GM21447 (cell line): ENCODE results near the gene ETNK1.
"Not testable (repeated sequence)": the region's sequence is repeated elsewhere in the genome, so short reads cannot be mapped to it uniquely, and the experiment has no call there.

ENCODE experiments used
- ATAC-seq: cut with Tn5 transposase; IDR thresholded peaks from one replicate; pipeline ENCODE4 v1.9.1; 2021; ENCODE audit not compliant: unreplicated experiment

Gene ETNK1

DNA sequence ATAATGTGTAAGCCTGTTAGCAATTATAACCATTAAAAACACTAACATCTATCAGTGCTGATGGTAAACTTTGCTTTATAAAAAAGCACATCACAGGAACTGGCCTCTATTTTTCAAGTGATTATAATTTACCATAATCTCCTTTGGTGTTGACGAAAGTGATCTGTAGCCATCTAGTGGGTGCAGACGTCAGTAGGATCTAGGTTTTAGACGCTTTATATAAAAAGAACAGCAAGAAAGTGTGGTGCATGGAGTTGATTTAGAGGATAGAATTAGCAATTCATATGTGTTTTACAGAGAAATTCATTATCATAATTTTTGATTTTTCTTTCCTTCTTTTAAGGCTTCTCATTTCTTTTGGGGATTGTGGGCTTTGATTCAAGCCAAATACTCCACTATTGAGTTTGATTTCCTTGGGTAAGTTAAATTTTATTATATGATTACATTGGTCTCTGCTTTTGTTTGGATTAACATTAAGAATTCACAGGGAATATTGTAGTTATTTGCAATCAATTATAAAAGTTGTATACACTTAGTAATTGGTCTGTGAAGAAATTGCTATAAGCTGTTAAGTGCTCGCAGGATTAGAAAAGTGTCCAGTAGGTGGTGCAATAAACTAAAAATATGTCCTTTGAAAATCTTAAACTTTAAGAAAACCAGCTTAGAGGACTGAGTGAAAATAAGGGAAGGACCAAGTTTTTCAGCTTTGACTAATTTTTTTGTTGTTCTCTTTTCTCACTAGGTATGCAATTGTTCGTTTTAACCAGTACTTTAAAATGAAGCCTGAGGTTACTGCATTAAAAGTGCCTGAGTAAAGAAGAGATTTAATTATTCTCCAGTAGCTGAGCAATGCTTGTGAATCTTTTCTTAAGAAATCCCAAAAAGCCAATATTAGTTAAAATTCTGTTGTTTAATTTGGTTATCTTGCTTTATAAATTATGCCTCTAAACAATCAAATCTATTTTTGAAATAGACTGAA is 59.5 kb downstream of the ETNK1 start:
- ATAC-seq, result peak; percentile 39

DNA sequence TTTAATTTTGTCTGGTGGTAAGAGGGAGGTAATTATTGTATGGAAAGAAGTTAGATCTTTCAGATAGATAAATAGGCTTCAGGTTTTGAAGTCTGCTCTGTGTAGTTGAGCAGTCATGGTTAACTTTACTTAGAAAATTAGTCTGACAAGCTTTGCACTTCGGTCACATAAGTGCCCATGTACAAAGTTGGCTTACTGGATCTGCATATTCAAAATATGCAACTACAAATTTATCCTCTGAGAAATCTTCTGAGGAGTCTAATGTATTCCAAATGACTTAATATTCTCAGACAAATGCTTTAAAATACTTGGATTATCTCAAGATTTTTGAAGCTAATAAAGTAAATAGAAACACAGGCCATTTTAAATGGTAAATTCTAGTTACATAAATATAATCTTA is 61.2 kb downstream of the ETNK1 start:
- ATAC-seq, result no peak

DNA sequence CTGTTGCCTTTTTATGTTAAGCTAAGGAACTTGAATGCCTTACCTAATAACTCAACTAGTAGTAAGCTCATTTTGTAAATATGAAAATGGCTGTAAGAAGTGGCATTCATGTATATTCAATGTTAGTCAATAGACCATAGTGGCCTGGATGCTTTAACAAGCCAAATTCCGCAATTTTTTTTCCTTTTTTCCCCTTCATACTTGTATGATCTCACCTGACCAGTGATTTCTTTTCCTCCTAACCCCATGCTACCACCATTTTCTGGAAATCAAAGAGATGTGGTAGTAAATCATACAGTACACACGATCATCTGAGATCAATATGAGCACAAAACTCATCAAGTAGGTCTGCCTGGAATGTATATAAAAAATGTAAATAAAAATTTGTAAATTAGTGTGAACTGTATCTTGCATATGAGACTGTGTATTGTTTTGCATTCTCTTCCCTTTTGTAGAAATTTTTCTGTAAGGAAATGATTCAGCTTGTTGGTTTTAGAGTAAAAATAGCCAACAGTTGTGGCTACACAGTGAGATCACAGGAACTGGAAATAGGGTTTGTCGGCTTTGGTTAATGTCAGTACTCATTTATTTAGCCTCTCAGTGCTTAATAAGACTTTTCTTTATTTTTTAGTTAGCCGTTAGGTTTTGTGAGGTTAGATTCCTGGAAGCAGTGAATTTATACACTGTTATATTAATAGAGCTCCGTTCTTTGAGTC is 62.5 kb downstream of the ETNK1 start:
- peak; percentile 82 for ATAC-seq

DNA sequence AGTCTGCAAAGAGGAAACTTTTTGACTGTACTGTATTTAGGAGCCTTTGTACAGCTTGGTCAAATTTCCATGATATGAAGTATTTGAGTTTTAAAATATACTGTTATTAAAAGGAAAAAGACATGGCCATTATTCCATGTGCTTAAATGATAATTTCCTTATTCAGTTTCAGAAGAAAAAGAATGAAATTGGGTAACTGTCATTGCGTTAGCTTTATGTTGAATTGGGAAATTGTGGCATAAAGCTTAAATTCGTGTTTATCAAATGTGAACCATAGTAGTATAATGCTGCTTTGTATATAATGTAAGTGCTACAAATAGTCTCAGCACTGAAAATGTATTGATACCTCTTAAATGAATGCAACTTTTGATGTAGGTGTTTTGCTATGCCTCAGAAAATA is 64.9 kb downstream of the ETNK1 start:
- no peak for ATAC-seq

DNA sequence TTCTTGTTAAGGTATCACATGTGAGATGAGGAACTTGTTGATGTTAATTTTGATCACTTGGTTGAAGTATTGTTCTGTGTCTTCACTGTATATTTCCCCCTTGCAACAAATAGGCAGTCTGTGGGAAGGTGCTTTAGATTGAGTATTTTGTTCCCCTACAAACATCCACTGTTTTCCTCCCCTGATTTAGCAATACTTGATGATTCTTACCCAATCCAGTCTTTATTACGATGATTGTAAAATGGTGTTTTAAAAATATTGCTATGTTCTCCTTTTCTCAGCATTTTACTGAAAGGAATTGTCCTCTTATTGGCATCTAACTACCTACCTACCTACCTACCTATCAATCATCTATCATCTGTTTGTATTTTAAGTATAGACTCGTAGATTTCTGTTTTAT is 66.3 kb downstream of the ETNK1 start:
- ATAC-seq, result no peak

DNA sequence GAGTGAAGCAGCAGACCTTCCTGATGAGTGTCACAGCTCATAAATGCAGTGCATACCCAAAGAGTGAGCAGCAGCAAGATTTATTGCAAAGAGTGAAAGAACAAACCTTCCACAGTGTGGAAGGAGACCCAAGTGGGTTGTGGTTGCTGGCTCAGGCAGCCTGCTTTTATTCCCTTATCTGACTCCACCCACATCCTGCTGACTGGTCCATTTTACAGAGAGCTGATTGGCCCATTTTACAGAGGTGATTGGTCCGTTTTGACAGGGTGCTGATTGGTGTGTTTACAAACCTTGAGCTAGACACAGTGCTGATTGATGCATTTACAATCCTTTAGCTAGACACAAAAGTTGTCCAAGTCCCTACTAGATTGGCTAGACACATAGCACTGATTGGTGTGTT is 67.5 kb downstream of the ETNK1 start:
- ATAC-seq, result not testable (repeated sequence)

DNA sequence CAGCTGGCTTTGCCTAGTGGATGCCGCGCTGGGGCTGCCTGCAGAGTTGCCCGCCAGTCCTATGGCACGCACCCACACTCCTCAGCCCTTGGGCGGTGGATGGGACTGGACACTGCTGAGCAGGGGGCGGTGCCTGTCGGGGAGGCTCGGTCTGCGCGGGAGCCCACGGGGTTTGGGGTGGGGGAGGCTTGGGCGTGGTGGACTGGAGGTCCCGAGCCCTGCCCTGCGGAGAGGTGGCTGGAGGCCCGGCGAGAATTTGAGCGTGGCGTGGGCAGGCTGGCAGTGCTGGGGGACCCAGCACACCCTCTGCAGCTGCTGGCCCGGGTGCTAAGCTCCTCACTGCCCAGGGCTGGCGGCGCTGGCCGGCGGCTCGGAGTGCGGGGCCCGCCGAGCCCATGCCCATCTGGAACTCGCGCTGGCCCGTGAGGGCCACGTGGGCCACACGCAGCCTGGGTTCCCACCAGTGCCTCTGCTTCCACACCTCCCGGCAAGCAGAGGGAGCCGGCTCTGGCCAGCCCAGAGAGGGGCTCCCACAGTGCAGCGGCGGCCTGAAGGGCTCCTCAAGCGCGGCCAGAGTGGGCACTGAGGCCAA is 68.1 kb downstream of the ETNK1 start:
- no peak for ATAC-seq

DNA sequence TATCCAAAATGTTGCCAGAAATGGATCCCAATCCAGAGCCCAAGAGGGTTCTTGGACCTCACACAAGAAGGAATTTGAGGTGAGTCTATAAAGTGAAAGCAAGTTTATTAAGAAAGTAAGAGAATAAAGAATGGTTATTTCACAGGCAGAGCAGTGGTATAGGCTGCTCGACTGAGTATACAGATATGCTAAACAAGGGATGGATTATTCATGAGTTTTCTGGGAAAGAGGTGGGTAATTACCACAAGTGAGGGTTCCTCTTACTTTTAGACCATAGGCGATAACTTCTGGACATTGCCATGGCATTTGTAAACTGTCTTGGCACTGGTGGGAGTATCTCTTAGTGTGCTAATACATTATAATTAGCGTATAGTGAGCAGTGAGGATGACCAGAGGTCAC is 73.6 kb downstream of the ETNK1 start:
- no peak for ATAC-seq

DNA sequence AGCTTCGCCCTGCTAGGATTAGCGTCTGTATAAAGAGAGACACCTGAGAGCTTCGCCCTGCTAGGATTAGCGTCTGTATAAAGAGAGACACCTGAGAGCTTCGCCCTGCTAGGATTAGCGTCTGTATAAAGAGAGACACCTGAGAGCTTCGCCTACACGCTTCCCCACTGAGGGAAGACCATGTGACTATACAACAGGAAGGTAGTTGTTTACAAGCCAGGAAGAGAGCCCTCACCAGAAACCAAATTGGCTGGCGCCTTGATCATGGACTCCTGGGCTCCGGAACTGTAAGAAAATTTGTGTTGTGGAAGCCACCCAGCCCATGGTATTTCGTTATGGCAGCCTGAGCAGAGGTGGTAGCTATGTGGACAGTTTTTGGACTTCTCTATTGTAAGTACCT is 74.7 kb downstream of the ETNK1 start:
- ATAC-seq, result not testable (repeated sequence)

DNA sequence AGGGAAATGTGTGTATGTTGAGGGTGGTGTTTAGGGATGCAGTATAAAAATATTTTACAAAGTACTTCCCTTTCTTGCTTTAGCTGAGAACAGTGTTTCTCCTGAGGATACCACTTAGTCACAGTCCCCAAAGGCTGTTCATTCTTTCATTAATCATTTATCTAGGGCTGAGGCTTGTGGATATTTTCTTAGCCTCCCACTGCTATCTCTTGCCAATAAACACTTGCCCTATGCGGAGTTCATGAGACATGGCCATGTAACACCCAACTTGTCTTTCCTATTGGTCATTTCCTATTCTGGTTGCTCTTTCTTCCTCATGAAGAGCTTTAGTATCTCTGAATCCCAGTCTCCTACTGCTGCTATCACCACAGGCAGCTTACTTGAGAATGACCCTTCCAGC is 75.1 kb downstream of the ETNK1 start:
- no peak for ATAC-seq

DNA sequence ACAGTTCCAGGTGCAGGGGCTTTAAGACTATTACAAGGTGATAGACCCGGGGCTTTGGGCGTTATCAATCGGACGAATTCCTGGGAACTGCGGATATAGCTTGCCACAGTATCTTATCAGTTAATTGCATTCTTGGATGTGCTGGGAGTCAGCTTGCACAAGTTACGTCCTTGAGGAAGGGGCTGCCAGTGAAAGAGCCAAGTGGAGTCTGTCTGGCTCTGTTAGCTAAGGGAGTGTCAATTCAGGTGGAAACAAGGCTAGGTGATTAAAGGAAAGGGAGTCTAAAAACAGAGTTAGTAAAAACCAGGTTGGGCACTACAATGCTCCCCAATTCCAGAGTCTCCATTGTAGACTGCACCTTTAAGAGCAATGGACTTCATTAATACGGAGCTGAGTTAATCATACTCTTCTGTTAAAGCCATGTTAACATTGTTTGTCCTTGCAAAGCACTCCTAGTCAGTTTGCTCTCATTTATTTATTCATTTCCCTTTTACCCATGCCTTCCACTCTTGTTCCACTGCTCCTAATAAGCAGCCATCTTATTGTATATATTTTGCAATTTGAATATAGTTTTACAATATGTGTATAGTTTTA is 76.3 kb downstream of the ETNK1 start:
- ATAC-seq, result not testable (repeated sequence)

DNA sequence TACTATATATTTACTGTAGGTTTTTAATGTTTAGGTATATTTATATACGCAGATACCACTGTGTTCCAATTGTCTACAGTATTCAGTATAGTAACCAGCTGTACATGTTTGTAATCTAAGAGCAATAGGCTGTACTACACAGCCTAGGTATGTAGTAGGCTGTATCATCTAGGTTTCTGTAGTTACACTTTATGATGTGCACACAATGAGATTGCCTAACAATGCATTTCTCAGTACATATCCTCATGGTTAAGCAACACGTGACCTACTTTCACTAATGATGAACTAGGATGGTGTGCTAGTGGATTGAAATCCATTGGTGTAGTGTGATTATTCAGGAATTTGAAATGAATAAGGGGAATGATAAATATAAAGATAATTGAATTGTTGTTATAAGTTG is 77.7 kb downstream of the ETNK1 start:
- no peak for ATAC-seq

DNA sequence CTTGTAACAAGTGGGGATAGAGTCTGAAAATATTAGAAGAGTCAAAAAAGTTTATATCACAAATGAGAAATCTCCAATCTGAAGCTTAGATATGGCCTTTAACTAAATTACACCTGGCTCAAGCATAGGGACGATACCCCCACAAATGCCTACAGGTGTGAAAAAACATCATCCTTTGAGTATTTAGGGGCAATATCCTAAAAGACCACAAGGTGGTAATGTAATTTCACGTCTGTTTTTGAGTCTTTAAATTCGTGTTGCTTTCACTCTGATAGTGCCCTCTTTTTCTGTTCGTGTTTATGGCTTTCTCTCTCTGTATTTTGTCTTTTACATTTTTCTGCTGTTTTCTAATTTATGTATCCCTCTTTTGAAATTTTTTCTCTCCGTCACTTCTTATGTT is 84.3 kb downstream of the ETNK1 start:
- ATAC-seq, result no peak

DNA sequence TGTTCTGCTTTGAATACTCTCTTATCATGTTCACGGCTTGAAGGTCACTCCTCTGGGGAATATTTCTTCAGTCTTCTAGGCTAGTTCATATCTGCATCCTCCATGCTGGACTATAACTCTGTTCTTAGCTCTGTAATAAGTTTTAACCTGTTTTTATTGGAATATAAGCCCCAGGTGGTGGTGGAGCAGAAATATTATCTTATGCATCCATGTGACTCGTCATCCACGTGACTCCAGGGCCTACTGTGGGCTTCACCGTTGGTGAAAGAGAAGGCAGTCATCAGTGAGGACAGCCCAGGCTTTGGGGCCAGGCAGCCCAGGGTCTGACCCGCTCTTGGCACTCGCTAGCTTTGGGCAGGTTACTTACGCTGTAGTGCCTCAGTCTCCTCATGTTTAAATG is 87.1 kb downstream of the ETNK1 start:
- ATAC-seq, result no peak

DNA sequence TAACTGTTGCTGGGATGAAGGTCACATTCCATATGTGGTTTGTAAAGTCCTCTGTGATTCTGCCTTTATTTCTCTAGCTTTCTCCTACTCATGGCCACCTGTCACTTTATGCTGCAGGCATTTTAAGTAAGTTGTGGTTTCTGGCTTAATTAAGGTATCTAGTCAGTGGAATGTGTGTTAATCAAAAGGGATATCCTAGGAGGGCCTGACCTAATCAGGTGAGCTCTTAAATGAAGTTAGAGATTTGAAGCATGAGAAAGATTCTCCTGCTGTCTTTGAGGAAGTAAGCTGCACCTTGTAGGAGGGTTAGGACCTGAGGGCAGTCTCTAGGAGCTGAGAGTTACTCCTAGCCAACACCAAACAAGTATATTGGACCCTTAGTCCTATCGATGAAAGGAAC is 90.3 kb downstream of the ETNK1 start:
- ATAC-seq, result no peak

DNA sequence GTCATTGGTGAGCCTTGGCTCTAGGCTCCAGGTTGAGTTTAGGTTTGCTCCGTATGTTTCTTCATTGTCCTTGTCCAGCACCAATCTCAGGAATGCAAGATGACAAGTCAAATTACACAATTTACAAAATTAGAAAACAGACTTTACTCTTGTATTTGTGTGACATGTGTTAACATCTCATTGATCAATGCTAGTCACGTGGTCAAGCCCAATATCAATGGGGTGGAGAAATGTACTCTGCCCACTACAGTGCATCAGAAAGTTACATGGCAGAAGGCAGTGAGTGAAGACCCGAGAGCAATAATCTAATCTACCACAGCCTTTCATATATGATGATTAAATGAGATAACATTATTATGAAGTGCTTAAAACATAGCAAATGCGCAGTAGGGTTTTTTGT is 94.8 kb downstream of the ETNK1 start:
- no peak for ATAC-seq

DNA sequence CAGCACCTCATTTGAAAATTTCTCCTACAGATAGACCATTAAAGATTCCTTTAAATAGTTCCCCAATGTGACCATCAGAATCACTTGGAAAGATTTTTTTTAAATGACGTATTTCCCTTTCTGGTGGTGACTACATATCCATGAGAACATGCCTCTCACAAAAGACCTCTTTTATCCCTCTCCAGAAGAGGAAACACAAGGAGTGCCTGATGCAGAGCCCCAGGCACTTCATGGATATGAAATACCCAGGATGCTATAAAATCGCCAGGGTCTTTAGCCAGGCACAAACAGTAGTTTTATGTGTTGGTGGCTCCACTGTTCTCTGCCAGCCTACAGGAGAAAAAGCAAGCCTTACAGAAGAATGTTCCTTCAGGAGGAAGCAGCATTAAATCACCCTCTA is 97.1 kb downstream of the ETNK1 start:
- no peak for ATAC-seq

DNA sequence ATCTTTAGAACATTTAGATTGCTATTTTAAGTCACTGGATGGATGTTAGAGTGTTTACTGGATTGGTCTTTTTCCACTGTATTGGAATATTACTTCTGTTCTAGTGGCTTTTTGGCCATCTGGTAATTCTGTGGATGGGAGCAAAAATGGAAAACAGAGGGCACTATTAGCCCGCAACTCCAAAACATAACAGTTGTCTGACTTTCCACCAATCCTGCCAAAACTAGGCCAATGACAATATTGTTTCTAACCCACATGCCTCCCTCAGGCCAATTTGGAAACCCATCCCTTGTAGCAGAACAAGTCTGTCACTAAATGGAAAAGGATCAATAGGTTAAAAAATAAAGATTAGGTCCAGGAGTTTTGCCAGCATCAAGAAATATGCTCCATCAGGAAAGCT is 97.8 kb downstream of the ETNK1 start:
- no peak for ATAC-seq

DNA sequence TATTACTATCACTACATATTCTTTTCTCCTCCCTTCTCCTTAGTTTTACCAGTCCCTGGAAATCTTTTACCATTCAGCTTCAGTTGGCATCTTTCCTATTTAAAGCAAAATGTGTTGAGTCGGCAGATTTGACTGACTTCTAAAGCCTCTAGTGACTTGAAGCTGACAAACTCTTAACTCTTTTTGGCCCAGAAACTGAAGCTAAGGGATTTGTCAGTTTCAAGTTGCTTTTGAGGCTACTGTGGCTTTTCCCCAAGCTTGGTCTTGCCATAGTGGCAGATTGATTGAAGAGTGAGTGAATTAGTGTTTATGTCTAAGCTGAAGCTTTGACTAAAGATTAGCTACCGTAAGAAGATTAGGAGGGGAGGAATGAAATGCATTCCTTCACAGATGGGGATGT is 104.0 kb downstream of the ETNK1 start:
- no peak for ATAC-seq

DNA sequence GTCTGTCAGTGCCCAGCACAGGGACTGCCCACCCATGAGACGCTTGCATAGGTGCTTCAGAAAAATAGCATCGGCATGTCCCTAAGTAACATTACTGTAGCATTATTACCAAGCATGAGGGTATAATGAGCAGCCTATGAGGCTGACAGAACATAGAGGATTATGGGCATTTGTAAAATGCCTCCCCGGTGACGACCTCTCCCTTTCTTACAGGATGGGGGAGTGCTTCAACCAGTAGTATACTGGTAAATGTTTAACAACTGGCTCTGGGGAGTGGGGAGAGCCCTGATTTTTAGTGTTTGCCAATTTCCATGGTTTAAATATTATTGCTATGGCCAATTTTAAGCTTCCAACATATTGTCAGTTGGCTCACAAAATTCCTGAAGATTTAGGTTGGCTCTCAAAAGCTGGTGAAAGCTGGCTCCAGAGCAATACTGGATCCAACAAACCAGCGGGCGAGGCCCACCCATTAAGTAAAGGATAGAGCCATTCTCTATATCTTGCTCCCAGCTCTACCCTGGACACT is 104.5 kb downstream of the ETNK1 start:
- no peak for ATAC-seq

DNA sequence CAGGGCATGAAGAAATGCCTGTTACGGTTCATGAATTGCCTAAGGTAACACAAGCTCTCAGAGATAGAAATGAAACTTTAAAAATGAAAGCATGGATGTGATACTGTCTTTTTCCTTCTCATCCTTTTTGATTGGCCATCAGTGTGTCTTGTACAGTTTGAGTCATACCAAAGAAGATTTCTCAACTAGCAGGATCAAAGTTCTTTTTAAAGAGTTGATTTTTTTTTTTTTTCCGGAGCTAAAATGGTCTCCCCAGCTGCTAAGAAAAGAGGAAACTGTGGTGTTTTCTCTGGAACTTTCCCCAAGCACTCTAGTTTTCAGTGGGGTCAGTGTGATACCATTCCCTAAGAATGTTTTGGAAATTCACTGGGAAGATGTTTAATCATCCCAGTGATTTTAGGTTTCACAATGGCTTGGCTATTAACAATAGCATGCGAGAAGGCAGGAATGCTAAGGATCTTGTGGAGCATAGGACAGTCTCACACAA is 105.0 kb downstream of the ETNK1 start:
- ATAC-seq, result no peak
